ENCODE measurements around the gene FMN2. TPM values are rescaled to one million over a fixed set of nuclear protein-coding genes. Genes with fewer than 3 reads are reported as not detected.

Gene FMN2
- total RNA-seq, 1 experiment from 2014 or later = 4.6 TPM

GRCh38 chr1:240500647-240501046, 409.0 kb downstream of the FMN2 start:
- H3F3A ChIP-seq (ENCODE audit: low read length, unreplicated experiment) = no peaks in the 10 kb centered on the region
- no peak overlapping the region for H3K27ac ChIP-seq (ENCODE audit: low read length)
- H3K4me2 ChIP-seq (ENCODE audit: low read length) = no peak overlapping the region
- H3K36me3 ChIP-seq (ENCODE audit: low read depth, low read length) = no peaks in the 10 kb centered on the region
- ChIA-PET CTCF (no interaction called here), POLR2A (ENCODE audit: unreplicated experiment) (no interaction called here)
- H3K4me3 ChIP-seq (ENCODE audit: low read length) = no peak overlapping the region
- no peak for ATAC-seq
- DNase-seq = no peak
- intact Hi-C loops (cut with micrococcal nuclease) = no loop called here
- BruUV-seq (replicated peaks) = no TSS peak
- H3K4me1 ChIP-seq (ENCODE audit: insufficient read depth, low read length) = peaks cover 14% of the 10 kb centered on the region
- H3K79me2 ChIP-seq (ENCODE audit: low read length) = no peaks in the 10 kb centered on the region
- H3K9me3 ChIP-seq (ENCODE audit: low read length) = no peaks in the 10 kb centered on the region
- TF ChIP-seq EZH2phosphoT487 (IDR thresholded peaks at IDR 0.05; ENCODE audit: borderline replicate concordance, low read length) = no peak
- TF ChIP-seq EZH2 (IDR thresholded peaks at IDR 0.05; ENCODE audit: low read length, unreplicated experiment) = no peak
- TF ChIP-seq, protein P1, sequence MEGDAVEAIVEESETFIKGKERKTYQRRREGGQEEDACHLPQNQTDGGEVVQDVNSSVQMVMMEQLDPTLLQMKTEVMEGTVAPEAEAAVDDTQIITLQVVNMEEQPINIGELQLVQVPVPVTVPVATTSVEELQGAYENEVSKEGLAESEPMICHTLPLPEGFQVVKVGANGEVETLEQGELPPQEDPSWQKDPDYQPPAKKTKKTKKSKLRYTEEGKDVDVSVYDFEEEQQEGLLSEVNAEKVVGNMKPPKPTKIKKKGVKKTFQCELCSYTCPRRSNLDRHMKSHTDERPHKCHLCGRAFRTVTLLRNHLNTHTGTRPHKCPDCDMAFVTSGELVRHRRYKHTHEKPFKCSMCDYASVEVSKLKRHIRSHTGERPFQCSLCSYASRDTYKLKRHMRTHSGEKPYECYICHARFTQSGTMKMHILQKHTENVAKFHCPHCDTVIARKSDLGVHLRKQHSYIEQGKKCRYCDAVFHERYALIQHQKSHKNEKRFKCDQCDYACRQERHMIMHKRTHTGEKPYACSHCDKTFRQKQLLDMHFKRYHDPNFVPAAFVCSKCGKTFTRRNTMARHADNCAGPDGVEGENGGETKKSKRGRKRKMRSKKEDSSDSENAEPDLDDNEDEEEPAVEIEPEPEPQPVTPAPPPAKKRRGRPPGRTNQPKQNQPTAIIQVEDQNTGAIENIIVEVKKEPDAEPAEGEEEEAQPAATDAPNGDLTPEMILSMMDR (conservative IDR thresholded peaks at IDR 0.05; ENCODE audit: low read depth, low read length) = no peak
- H3K27me3 ChIP-seq (ENCODE audit: low read length) = no peaks in the 10 kb centered on the region; the same call in 1 of the 2 replicates
- no peak overlapping the region for H3K9ac ChIP-seq (ENCODE audit: low read length)
- H2AFZ ChIP-seq (ENCODE audit: low read length) = no peak overlapping the region
- H4K20me1 ChIP-seq (ENCODE audit: low read length) = no peaks in the 10 kb centered on the region
- H3K9me2 ChIP-seq (replicated peaks; ENCODE audit: low read length) = no peaks in the 10 kb centered on the region

DNA sequence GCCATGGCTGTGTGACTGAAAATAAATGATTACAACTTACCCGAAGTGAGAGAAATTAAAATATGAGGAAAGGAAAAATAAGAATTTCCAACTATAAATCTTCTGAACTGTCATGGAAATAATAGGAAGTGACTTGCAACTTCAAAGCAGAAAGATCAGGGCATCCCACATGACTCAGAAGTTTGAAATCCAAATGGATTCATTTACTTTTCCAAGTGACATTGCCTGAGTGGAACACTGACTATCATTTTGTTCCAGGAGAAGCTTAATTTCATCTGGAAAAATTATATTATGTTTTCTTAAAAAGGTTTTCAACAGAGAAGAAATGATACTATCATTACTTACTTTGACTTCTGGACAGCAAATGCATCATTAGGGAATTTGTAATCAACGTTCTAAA, 409.4 kb downstream of the FMN2 start:
- Histone ChIP-seq H3K9ac (ENCODE audit: low read length) (no peak overlapping the region), H3K79me2 (ENCODE audit: low read length) (no peaks in the 10 kb centered on the region), H4K20me1 (ENCODE audit: low read length) (no peaks in the 10 kb centered on the region), H3F3A (ENCODE audit: low read length, unreplicated experiment) (no peaks in the 10 kb centered on the region), H3K9me2 (replicated peaks; ENCODE audit: low read length) (no peaks in the 10 kb centered on the region), H3K36me3 (ENCODE audit: low read depth, low read length) (no peaks in the 10 kb centered on the region), H3K27me3 (ENCODE audit: low read length) (peaks cover under 1% of the 10 kb centered on the region; the same call in 1 of the 2 replicates), H3K4me3 (ENCODE audit: low read length) (no peak overlapping the region), H2AFZ (ENCODE audit: low read length) (no peak overlapping the region), H3K4me1 (ENCODE audit: insufficient read depth, low read length) (peaks cover 14% of the 10 kb centered on the region), H3K4me2 (ENCODE audit: low read length) (no peak overlapping the region; the same call in 1 of the 2 replicates), H3K9me3 (ENCODE audit: low read length) (no peaks in the 10 kb centered on the region), H3K27ac (ENCODE audit: low read length) (no peak overlapping the region)
- ATAC-seq (no peak), DNase-seq (peak; percentile 46)
- intact Hi-C loops (cut with micrococcal nuclease) = no loop called here
- no TSS peak for BruUV-seq (replicated peaks)
- TF ChIP-seq, protein P1 (conservative IDR thresholded peaks at IDR 0.05; ENCODE audit: low read depth, low read length) = no peak
- no peak for TF ChIP-seq EZH2phosphoT487 (IDR thresholded peaks at IDR 0.05; ENCODE audit: borderline replicate concordance, low read length)
- no peak for TF ChIP-seq EZH2 (IDR thresholded peaks at IDR 0.05; ENCODE audit: low read length, unreplicated experiment)
- ChIA-PET CTCF (no interaction called here), POLR2A (ENCODE audit: unreplicated experiment) (no interaction called here)

DNA sequence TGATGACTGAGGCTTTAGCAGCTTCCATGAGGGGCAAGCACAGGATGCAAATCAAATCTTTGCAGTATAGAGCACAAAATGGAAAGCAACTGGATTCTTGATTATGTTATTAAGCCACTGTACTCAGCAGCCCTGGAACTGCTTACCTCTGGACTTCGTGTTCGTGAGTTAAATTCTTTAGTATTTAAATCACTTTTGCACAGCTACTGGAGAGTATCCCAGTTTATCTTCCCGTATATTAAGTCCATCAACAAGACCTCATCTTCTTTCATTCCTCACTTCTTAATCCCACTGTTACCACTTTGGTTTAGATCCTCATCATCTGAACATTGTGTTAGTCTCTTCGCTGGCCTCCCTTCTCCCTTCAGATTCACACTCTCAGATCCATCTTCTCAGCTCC, 411.4 kb downstream of the FMN2 start:
- no peaks in the 10 kb centered on the region for H3K36me3 ChIP-seq (ENCODE audit: low read depth, low read length)
- H3K9me2 ChIP-seq (replicated peaks; ENCODE audit: low read length) = no peaks in the 10 kb centered on the region
- ATAC-seq = no peak
- no TSS peak for BruUV-seq (replicated peaks)
- peaks cover 13% of the 10 kb centered on the region for H3K27me3 ChIP-seq (ENCODE audit: low read length)
- ChIA-PET POLR2A (ENCODE audit: unreplicated experiment) (no interaction called here), CTCF (no interaction called here)
- no peak overlapping the region for H3K4me3 ChIP-seq (ENCODE audit: low read length)
- DNase-seq = no peak
- H3K79me2 ChIP-seq (ENCODE audit: low read length) = no peaks in the 10 kb centered on the region
- H3K9me3 ChIP-seq (ENCODE audit: low read length) = no peaks in the 10 kb centered on the region
- H3K27ac ChIP-seq (ENCODE audit: low read length) = no peak overlapping the region
- intact Hi-C loops (cut with micrococcal nuclease) = no loop called here
- H4K20me1 ChIP-seq (ENCODE audit: low read length) = no peaks in the 10 kb centered on the region
- H3K9ac ChIP-seq (ENCODE audit: low read length) = no peak overlapping the region
- H3K4me1 ChIP-seq (ENCODE audit: insufficient read depth, low read length) = peaks cover 14% of the 10 kb centered on the region
- TF ChIP-seq EZH2 (IDR thresholded peaks at IDR 0.05; ENCODE audit: low read length, unreplicated experiment) = no peak
- TF ChIP-seq EZH2phosphoT487 (IDR thresholded peaks at IDR 0.05; ENCODE audit: borderline replicate concordance, low read length) = no peak
- TF ChIP-seq, protein P1 (conservative IDR thresholded peaks at IDR 0.05; ENCODE audit: low read depth, low read length) = no peak
- H2AFZ ChIP-seq (ENCODE audit: low read length) = no peak overlapping the region
- no peaks in the 10 kb centered on the region for H3F3A ChIP-seq (ENCODE audit: low read length, unreplicated experiment)
- H3K4me2 ChIP-seq (ENCODE audit: low read length) = no peak overlapping the region

Data from PC-3 (cell line).